Tibial nerve (tissue), 4 donors: ENCODE measurements around the gene RNF213. TPM values are rescaled to one million over a fixed set of nuclear protein-coding genes. Genes with fewer than 3 reads are reported as not detected.
"Not testable (repeated sequence)": the region's sequence is repeated elsewhere in the genome, so short reads cannot be mapped to it uniquely, and the experiment has no call there.

Experiments used
- DNase-seq, 2 donors: peaks; one replicate each; pipeline ENCODE4 v3.0.0-alpha.2; 2019; ENCODE audit warnings: low spot score in 2 of 2
- H3K27ac ChIP-seq, 4 donors: fragments of 200-600 bp; sonication (generic) in 3 of 4; one replicate each; pipeline ENCODE4 v1.5.1; 2017 to 2019; ENCODE audit warnings: mild to moderate bottlenecking in 1 of 4
- H3K27me3 ChIP-seq, 2 donors: fragments of 200-600 bp; sonication (generic) in 1 of 2; one replicate each; pipeline versions ENCODE4 v1.5.1 to v1.6.0; 2017 to 2019
- H3K36me3 ChIP-seq, 3 donors: fragments of 200-600 bp; sonication (generic); one replicate each; pipeline ENCODE4 v1.5.1; 2018 to 2019
- H3K4me1 ChIP-seq, 4 donors: fragments of 200-600 bp; sonication (generic) in 3 of 4; one replicate each; pipeline ENCODE4 v1.5.1; 2017 to 2019
- H3K4me3 ChIP-seq, 4 donors: fragments of 200-600 bp; sonication (generic) in 3 of 4; one replicate each; pipeline ENCODE4 v1.5.1; 2017 to 2019; ENCODE audit warnings: mild to moderate bottlenecking in 1 of 4, moderate library complexity in 1 of 4
- H3K9me3 ChIP-seq, 4 donors: fragments of 200-600 bp; sonication (generic) in 3 of 4; one replicate each; pipeline ENCODE4 v1.5.1; 2017 to 2019
- CTCF ChIP-seq, 5 experiments: fragments of 200-600 bp in 3 of 5; fragments of 450-650 bp in 2 of 5; sonication (generic) in 3 of 5; IDR thresholded peaks; one replicate each; pipeline ENCODE4 v1.5.1; 2016 to 2019; ENCODE audit warnings: antibody characterized with exemption in 5 of 5, mild to moderate bottlenecking in 3 of 5, moderate library complexity in 2 of 5
- EP300 ChIP-seq, 2 donors: sonication (generic); formaldehyde crosslinking; IDR thresholded peaks; one replicate each; pipeline ENCODE4 v1.6.1; 2017; ENCODE audit warnings: antibody characterized with exemption in 2 of 2, mild to moderate bottlenecking in 1 of 2
- POLR2A ChIP-seq, 2 donors: fragments of 450-650 bp; IDR thresholded peaks; one replicate each; pipeline ENCODE4 v1.6.1; 2017; ENCODE audit warnings: antibody characterized with exemption in 2 of 2, mild to moderate bottlenecking in 2 of 2, moderate library complexity in 2 of 2
- WGBS, 2 donors: methylation state at CpG; one replicate each; pipeline ENCODE4 v1.1.5; 2018; 5-methylcytosine and 5-hydroxymethylcytosine counted together
- total RNA-seq, 4 donors: library from RNA; depleted of rRNA; stranded (reverse); fragments of >200 nt; gene quantifications; one replicate each; pipeline ENCODE4 v1.1.0, GENCODE V29; 2016

Gene RNF213
- total RNA-seq, 4 donors from 2014 or later, result 107 to 148 (median 119) TPM

- Histone ChIP-seq H3K27ac (no peak overlapping the region), H3K36me3 (peaks cover 6 to 100% (median 59%) of the 10 kb centered on the region in 3 donors), H3K4me1 (no peaks in the 10 kb centered on the region), H3K9me3 (peaks cover 0 to 2% (median 0%) of the 10 kb centered on the region in 4 donors), H3K27me3 (no peaks in the 10 kb centered on the region), H3K4me3 (no peak overlapping the region)
- WGBS, 2 donors, result 90 to 92% methylated on average over 6 of the region's 6 CpGs
- DNase-seq, result no peak
- TF ChIP-seq POLR2A (IDR thresholded peaks at IDR 0.05) (no peak), CTCF (IDR thresholded peaks at IDR 0.05) (no peak), EP300 (IDR thresholded peaks at IDR 0.05) (no peak)
Measured at GRCh38 chr17:80295559-80295958, 34.9 kb downstream of the RNF213 start.

DNA sequence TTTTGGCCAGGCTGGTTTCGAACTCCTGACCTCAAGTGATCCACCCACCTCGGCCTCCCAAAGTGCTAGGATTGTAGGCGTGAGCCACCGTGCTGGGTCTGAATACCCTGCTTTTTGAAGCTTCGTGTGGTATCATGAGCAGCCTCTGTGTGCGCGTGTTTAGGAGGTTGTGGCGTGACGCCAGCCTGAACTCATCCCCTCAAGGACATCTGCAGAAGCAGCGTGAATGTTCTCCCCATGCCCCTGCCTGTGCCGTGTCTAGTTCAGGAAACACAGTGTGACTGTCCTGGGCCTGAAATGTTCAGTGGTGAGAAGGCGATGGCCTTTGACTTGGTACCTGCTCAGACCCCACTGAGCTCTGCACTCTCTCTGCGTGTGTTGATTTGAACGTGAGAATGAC is 35.6 kb downstream of the RNF213 start:
- Histone ChIP-seq H3K4me3 (no peak overlapping the region), H3K36me3 (peaks cover 6 to 100% (median 54%) of the 10 kb centered on the region in 3 donors), H3K4me1 (no peaks in the 10 kb centered on the region), H3K27ac (no peak overlapping the region), H3K27me3 (no peaks in the 10 kb centered on the region), H3K9me3 (peaks cover 0 to 5% (median 0%) of the 10 kb centered on the region in 4 donors)
- no peak for DNase-seq
- TF ChIP-seq CTCF (IDR thresholded peaks at IDR 0.05), result no peak
- TF ChIP-seq EP300 (IDR thresholded peaks at IDR 0.05), result no peak
- TF ChIP-seq POLR2A (IDR thresholded peaks at IDR 0.05), result no peak
- WGBS, 2 donors, result 84 to 91% methylated on average over 9 to 14 of the region's 14 CpGs

DNA sequence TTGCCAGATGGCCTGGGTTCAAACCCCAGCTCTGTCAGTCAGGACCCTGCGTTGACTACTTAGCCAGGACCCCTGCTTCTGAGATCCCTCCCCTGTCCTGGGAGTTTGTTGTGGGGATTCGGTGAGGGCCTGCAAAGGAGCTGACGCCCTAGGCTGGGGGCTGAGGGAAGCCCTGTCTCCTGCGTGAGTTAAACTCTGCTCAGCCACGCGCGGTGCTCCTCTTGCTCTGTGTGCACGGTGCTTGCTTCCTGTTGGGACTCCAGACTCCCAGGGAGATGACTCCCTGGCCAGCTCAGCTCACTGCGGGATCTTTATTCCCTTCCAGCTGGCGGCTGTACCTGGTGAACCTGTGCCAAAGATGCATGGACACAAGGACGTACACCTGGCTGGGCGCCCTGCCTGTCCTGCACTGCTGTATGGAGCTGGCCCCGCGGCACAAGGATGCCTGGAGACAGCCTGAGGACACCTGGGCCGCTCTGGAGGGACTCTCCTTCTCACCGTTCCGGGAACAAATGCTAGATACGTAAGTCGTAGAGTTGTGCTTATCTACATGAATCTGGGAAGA is 37.4 kb downstream of the RNF213 start:
- Histone ChIP-seq H3K4me3 (no peak overlapping the region), H3K36me3 (peaks cover 5 to 100% (median 56%) of the 10 kb centered on the region in 3 donors)
- no peak for DNase-seq

DNA sequence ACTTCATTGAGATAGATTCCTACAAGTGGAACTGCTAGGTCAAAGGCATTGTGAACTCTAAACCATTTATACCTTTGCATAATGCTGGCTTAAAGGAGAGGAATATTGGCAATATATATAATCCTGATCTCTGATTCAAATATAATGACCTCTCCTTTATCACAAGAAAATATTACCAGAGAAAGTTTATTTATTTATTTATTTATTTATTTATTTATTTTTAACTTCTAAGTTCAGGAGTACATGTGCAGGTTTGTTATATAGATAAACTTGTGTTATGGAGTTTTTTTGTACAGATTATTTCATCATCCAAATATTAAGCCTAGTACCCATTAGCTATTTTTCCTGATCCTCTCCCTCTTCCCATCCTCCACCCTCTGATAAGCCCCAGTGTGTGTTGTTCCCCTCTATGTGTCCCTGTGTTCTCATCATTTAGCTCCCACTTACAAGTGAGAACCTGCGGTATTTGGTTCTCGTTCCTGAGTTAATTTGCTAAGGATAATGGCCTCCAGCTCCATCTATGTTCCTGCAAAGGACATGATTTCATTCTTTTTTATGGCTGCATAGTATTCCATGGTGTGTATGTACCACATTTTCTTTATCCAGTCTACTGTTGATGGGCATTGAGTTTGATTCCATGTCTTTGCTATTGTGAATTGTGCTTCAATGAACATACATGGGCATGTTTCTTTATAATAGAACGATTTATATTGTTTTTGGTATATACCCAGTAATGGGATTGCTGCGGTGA is 38.9 kb downstream of the RNF213 start:
- H3K27me3 ChIP-seq, DNase-seq, H3K27ac ChIP-seq, H3K4me3 ChIP-seq, H3K4me1 ChIP-seq: not testable (repeated sequence)
- Histone ChIP-seq H3K9me3 (peaks cover 0 to 26% (median 4%) of the 10 kb centered on the region in 4 donors), H3K36me3 (peaks cover 8 to 100% (median 59%) of the 10 kb centered on the region in 3 donors)
- 73 to 95% methylated on average over 4 of the region's 4 CpGs for WGBS, 2 donors

More for the DNA sequence above, 37.4 kb downstream of the RNF213 start:
- no peak for TF ChIP-seq CTCF (IDR thresholded peaks at IDR 0.05)
- TF ChIP-seq POLR2A (IDR thresholded peaks at IDR 0.05), result no peak
- no peak for TF ChIP-seq EP300 (IDR thresholded peaks at IDR 0.05)
- Histone ChIP-seq H3K9me3 (peaks cover 0 to 11% (median 0%) of the 10 kb centered on the region in 4 donors), H3K27me3 (no peaks in the 10 kb centered on the region), H3K27ac (no peak overlapping the region), H3K4me1 (no peaks in the 10 kb centered on the region)
- 83 to 88% methylated on average over 17 to 19 of the region's 19 CpGs for WGBS, 2 donors

GRCh38 chr17:80300756-80301155 is 40.1 kb downstream of the RNF213 start:
- H3K4me1 ChIP-seq, H3K4me3 ChIP-seq, DNase-seq, H3K27me3 ChIP-seq, H3K27ac ChIP-seq: not testable (repeated sequence)
- peaks cover 8 to 100% (median 49%) of the 10 kb centered on the region in 3 donors for H3K36me3 ChIP-seq
- 91 to 98% methylated on average over 2 of the region's 2 CpGs for WGBS, 2 donors
- H3K9me3 ChIP-seq, result peaks cover 0 to 31% (median 4%) of the 10 kb centered on the region in 4 donors

- no peaks in the 10 kb centered on the region for H3K27me3 ChIP-seq
- H3K4me1 ChIP-seq, result no peaks in the 10 kb centered on the region
- H3K4me3 ChIP-seq, result no peak overlapping the region
- TF ChIP-seq CTCF (IDR thresholded peaks at IDR 0.05), result no peak
- TF ChIP-seq POLR2A (IDR thresholded peaks at IDR 0.05), result no peak
- TF ChIP-seq EP300 (IDR thresholded peaks at IDR 0.05), result no peak
- WGBS, 2 donors, result 94 to 97% methylated on average over 3 of the region's 3 CpGs
- H3K27ac ChIP-seq, result no peak overlapping the region
- peaks cover 8 to 100% (median 32%) of the 10 kb centered on the region in 3 donors for H3K36me3 ChIP-seq
- peaks cover 0 to 31% (median 4%) of the 10 kb centered on the region in 4 donors for H3K9me3 ChIP-seq
- DNase-seq, result no peak
Measured at GRCh38 chr17:80303824-80304223, 43.2 kb downstream of the RNF213 start.
